Erythroblast (primary cell): ENCODE data around the gene FAM151A.

Experiments used
- GATA1 ChIP-seq: IDR thresholded peaks from 2 replicates; pipeline ENCODE4 v1.6.1; 2011; ENCODE audit warnings: low read depth, mild to moderate bottlenecking, control low read depth, low read length, moderate library complexity
- POLR2A ChIP-seq: IDR thresholded peaks from 2 replicates; pipeline ENCODE4 v1.6.1; 2011; ENCODE audit warnings: mild to moderate bottlenecking, low read length

DNA sequence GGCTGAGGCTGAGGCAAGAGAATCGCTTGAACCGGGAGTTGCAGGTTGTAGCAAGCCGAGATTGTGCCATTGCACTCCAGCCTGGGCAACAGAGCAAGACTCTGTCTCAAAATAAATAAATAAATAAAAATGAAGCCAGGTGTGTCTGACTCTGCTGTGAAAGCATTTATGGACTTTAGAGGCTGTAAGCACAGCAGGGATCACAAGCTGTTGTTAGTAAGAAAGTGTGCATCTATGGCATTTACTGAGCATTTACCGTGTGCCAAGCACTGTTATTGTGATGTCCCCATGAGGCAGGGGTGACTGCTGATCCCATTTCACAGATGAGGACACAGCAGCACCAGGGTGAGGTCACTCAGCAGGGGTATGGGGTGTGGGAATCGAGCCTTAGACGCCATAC, 20.1 kb downstream of the FAM151A start:
- no peak for TF ChIP-seq POLR2A
- no peak for TF ChIP-seq GATA1
